HUES64 (cell line): ENCODE data around the gene MGAT3.

Source experiments
- H3K27ac ChIP-seq: 2 replicates; pipeline ENCODE4 v1.7.0; 2013; ENCODE audit warnings: low read depth, low read length, inconsistent platforms
- H3K27me3 ChIP-seq: 2 replicates; pipeline ENCODE4 v1.6.1; 2013; ENCODE audit warnings: mild to moderate bottlenecking, low read length; ENCODE audit not compliant: insufficient read depth
- H3K36me3 ChIP-seq: 2 replicates; pipeline ENCODE4 v1.6.1; 2013; ENCODE audit warnings: mild to moderate bottlenecking, low read length; ENCODE audit not compliant: insufficient read depth
- H3K4me1 ChIP-seq: 2 replicates; pipeline ENCODE4 v1.6.1; 2013; ENCODE audit warnings: mild to moderate bottlenecking, low read length, moderate library complexity; ENCODE audit not compliant: insufficient read depth
- H3K4me3 ChIP-seq: 2 replicates; pipeline ENCODE4 v1.5.1; 2013; ENCODE audit warnings: mild to moderate bottlenecking, low read length, moderate library complexity
- H3K9ac ChIP-seq: 2 replicates; pipeline ENCODE4 v1.6.1; 2013; ENCODE audit warnings: mild to moderate bottlenecking, low read depth, low read length
- H3K9me3 ChIP-seq: 2 replicates; pipeline ENCODE4 v1.6.1; 2013; ENCODE audit warnings: low read depth, low read length; ENCODE audit not compliant: insufficient read depth
- WGBS: fragments of 150-250, 120-280 bp; methylation state at CpG from one replicate; pipeline ENCODE4 v1.1.7; 2013; ENCODE audit warnings: missing lambda C conversion rate; 5-methylcytosine and 5-hydroxymethylcytosine counted together

The MGAT3 gene

DNA sequence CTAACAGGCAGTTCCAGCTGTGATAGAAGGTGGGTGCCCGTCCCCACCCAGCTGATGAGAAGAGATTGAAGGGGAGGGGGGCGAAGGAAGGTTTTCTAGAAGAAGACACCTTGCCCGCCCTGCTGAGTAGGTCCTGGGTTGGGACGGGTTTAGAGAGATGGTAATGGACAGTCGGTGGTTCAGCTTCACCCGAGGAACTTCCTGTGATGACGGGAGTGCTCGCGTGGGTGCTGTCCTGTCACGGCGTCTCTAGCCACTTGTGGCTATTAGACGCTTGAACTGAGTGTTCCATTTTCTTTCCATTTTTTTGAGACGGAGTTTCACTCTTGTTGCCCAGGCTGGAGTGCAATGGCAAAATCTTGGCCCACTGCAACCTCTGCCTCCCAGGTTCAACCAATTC lies 27.6 kb upstream of the MGAT3 start:
- WGBS = 90% methylated on average over 13 of the region's 13 CpGs
- Histone ChIP-seq H3K9ac (peak overlapping the region; percentile 73), H3K36me3 (peaks cover 35% of the 10 kb centered on the region), H3K27ac (peak overlapping the region; percentile 89), H3K4me3 (peak overlapping the region; percentile 24; the same call in 1 of the 2 replicates), H3K27me3 (no peaks in the 10 kb centered on the region), H3K4me1 (peaks cover 20% of the 10 kb centered on the region), H3K9me3 (no peaks in the 10 kb centered on the region)

DNA sequence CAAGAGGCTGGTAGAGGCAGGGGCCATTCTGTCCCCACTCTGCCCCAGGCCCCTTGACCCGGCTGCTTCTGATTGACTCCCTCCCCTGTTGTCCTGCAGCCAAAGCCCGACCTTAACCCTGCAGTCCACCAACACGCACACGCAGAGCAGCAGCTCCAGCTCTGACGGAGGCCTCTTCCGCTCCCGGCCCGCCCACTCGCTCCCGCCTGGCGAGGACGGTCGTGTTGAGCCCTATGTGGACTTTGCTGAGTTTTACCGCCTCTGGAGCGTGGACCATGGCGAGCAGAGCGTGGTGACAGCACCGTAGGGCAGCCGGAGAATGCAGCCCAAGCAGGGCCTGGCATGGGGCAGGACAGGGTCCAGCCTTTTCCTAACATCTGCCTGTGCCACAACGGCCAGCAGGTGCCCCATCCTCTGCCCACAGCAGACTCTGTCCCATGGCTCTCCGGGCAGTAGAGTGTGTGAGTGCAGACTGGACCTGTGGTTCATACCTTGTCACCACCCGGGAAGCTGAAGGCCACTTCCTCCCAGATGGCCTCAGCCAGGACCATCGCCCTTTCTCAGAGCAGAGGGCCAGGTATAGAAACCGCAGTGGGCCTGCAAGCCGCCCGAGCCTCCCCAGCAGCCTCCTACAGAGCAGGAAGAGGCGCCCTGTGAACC lies 26.8 kb upstream of the MGAT3 start:
- no peaks in the 10 kb centered on the region for H3K9me3 ChIP-seq
- H3K27ac ChIP-seq = no peak overlapping the region
- no peaks in the 10 kb centered on the region for H3K27me3 ChIP-seq
- WGBS = 92% methylated on average over 27 of the region's 27 CpGs
- no peak overlapping the region for H3K9ac ChIP-seq
- H3K4me3 ChIP-seq = no peak overlapping the region
- peaks cover 20% of the 10 kb centered on the region for H3K4me1 ChIP-seq
- peaks cover 35% of the 10 kb centered on the region for H3K36me3 ChIP-seq

DNA sequence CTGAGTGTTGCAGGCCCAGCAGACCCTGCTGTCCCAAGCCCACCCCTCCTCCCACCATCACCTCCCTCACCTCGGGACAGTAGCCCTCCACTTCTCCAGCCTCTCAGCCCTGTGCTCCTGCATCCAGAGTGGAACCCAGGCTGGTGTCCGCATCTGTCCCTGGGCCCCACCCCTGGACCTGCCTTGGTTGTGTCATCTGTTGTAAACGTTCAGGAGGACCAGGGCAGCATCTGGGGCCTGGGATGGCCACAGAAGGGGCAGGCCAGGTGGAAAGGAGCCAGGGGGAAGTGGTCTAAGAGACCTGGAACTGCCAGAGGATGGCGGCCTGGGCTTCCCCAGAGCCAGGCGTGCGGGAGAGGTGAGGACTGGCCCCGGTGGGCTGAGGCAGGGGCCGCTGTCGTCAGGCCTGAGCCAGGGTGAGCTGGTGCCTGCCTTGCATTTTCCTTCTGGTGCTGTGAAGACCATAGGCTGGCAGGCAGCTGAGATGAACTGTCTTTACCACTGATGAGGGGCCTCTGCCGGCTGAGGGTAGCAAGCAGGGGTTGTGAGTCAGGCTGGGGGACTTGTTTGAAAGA lies 26.1 kb upstream of the MGAT3 start:
- H3K27me3 ChIP-seq = no peaks in the 10 kb centered on the region
- no peak overlapping the region for H3K4me3 ChIP-seq
- H3K36me3 ChIP-seq = peaks cover 35% of the 10 kb centered on the region
- WGBS = 91% methylated on average over 10 of the region's 10 CpGs
- no peak overlapping the region for H3K9ac ChIP-seq
- H3K4me1 ChIP-seq = peaks cover 20% of the 10 kb centered on the region
- no peaks in the 10 kb centered on the region for H3K9me3 ChIP-seq
- H3K27ac ChIP-seq = no peak overlapping the region

DNA sequence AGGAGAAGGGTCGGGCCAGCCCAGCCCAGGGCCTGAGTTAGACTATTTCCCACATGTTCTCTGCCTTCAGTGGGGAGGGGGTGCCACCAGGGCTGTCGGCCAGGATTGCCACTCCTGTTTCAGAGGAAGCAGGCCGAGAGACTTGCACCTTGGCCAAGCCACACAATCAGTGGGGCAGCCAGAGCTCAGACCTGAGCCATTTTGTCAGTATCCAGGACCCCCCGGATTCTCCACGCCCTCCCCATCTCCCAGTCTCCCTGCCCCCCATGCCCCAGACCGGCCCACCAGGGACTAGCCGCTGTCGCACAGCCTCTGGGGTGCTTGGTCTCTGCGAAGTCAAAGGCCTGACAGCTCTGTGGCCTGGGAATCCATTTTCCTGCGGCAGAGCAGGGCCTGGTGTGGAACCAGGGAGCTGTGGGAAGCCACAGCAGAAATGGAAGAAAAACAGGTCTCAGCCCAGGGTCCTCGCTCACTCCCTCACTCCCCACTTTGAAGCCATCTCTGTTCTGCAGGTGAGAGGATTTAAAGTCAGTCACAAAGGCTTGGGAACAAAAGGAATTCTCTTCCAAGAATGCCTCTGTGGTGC lies 25.5 kb upstream of the MGAT3 start:
- H3K4me3 ChIP-seq = no peak overlapping the region
- 89% methylated on average over 11 of the region's 11 CpGs for WGBS
- H3K36me3 ChIP-seq = peaks cover 35% of the 10 kb centered on the region
- no peak overlapping the region for H3K9ac ChIP-seq
- H3K27ac ChIP-seq = no peak overlapping the region
- peaks cover 20% of the 10 kb centered on the region for H3K4me1 ChIP-seq
- no peaks in the 10 kb centered on the region for H3K9me3 ChIP-seq
- no peaks in the 10 kb centered on the region for H3K27me3 ChIP-seq

DNA sequence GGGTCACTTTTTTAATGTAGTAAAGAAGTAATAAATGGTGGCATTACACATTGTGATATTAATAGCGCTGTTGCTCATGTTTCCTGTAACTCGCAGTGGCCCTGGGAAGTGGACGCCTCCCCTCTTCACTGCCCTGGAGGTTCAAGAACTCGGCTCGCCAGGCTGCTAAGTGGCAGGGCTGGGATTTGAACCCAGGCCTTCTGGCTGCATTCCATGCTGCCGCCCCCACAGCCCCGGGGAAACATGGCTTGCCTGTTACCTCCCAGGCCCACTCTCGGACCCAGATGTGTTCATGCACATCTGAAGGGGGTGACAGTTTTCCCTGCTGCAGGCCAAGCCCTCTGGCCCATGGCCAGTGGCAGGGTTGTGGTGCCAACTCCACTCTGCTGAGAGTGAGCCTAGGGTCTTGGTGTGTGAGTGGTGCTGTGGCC lies 25.0 kb upstream of the MGAT3 start:
- H3K27ac ChIP-seq = no peak overlapping the region
- peaks cover 31% of the 10 kb centered on the region for H3K36me3 ChIP-seq
- no peak overlapping the region for H3K4me3 ChIP-seq
- H3K9ac ChIP-seq = no peak overlapping the region
- 96% methylated on average over 8 of the region's 8 CpGs for WGBS
- no peaks in the 10 kb centered on the region for H3K27me3 ChIP-seq
- no peaks in the 10 kb centered on the region for H3K9me3 ChIP-seq
- peaks cover 20% of the 10 kb centered on the region for H3K4me1 ChIP-seq

DNA sequence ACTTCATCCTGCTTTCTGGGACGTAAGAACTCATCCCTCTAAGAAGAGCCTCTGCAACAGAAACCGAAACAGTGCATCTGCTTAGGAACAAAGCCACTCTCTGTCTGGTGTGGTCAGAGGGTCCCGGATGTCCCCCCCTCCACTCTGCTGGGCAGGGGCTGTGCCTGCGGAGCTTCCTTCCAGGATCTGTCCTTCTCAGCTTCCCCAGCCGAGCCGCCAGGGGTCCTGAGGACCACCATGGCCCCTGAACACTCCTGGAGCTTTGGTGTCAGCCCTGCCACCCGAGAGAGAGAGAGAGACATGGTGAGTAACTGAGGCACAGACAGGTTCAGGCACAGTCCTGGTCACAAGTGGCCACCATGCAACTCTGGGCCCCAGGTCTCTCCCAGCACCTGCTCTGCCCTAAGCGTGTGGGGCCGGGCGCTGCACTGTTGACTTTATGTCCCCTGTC lies 24.4 kb upstream of the MGAT3 start:
- WGBS = 97% methylated on average over 10 of the region's 10 CpGs
- H3K27me3 ChIP-seq = no peaks in the 10 kb centered on the region
- H3K9ac ChIP-seq = no peak overlapping the region
- peaks cover 16% of the 10 kb centered on the region for H3K4me1 ChIP-seq
- H3K9me3 ChIP-seq = no peaks in the 10 kb centered on the region
- H3K36me3 ChIP-seq = peaks cover 26% of the 10 kb centered on the region
- H3K27ac ChIP-seq = no peak overlapping the region
- H3K4me3 ChIP-seq = no peak overlapping the region

DNA sequence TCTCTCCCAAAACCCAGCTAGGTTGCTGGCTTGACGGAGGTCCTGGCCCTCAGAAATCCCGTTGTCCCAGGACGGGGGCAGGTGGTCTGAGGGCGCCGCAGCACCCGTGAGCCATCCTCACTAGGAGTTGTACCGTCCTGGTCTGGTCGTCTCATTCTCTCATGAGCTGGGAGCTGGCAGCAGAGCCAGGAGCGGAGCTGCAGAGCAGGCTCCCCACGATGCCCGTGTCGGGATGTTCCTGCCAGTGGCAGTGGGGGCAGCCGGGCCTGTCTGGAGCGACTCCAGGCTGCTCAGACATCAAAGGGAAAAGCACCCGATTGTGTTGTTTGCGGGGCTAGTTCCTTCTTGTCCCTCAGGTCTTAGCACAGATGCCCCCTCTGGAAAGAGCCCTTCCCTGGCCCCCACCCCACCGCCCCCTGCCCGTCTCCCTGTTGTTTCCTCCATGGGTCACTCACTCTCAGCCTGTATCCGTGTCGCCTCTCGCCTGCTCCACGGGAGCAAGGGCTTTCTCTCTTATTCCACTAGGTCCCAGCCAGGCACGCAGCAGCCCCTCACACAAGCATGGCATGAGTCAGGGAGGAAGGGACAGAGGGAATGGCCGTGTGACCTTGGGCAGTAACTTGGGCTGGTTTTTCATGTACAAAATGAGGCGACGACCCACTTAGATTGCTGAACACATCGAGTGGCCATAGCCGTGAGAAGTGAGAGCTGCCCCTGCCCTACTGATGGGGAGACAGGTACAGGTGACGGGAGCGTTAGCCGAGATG lies 23.2 kb upstream of the MGAT3 start:
- H3K4me3 ChIP-seq = no peak overlapping the region
- WGBS = 93% methylated on average over 31 of the region's 31 CpGs
- H3K9ac ChIP-seq = no peak overlapping the region
- H3K9me3 ChIP-seq = no peaks in the 10 kb centered on the region
- peaks cover 26% of the 10 kb centered on the region for H3K36me3 ChIP-seq
- peaks cover 7% of the 10 kb centered on the region for H3K4me1 ChIP-seq
- H3K27me3 ChIP-seq = peaks cover 2% of the 10 kb centered on the region
- H3K27ac ChIP-seq = no peak overlapping the region

DNA sequence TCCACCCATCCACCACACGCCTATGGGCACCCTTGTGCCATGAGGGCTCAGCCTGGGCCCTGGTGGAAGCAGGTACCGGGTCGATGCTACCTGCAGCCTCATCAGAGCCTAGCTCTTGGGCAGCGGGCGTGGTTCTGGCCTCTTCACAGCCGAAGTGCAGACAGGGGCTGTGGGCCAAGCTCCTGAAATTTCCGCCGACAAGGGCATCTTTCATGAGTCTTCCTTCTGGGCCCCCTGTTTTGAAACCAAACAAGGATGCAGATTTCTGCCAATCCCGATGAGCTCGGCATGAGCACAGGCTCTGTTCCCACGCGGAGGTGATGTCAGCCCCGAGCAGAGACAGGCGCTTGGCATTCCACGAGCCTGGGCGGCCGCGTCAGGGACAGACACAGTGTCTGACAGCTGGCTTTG lies 22.6 kb upstream of the MGAT3 start:
- Histone ChIP-seq H3K9ac (no peak overlapping the region), H3K4me1 (peaks cover 1% of the 10 kb centered on the region), H3K4me3 (no peak overlapping the region), H3K36me3 (peaks cover 26% of the 10 kb centered on the region), H3K27ac (no peak overlapping the region), H3K27me3 (peaks cover 4% of the 10 kb centered on the region), H3K9me3 (no peaks in the 10 kb centered on the region)
- WGBS = 91% methylated on average over 18 of the region's 18 CpGs

DNA sequence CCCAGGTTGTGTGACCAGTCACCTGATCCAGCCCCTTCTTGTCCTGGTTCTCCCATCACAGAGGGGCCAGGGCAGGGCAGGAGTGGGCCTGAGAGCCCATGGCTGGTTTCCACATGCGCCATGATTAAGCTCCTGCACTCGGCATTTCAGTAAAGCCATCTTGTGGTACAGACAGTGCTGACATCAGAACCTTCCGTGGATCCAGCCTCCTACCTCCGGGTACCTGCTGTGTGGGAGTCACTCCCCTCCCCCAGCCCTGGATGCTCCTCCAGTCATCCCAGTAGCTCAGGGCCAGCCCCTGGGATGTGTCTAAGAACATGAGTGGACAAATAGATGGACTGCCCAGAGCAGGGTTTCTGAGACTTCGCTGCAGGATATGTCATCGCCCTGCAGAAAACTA lies 22.1 kb upstream of the MGAT3 start:
- Histone ChIP-seq H3K4me3 (no peak overlapping the region), H3K36me3 (peaks cover 24% of the 10 kb centered on the region), H3K27ac (no peak overlapping the region), H3K9me3 (no peaks in the 10 kb centered on the region), H3K9ac (no peak overlapping the region), H3K4me1 (no peaks in the 10 kb centered on the region), H3K27me3 (peaks cover 4% of the 10 kb centered on the region)
- 88% methylated on average over 5 of the region's 6 CpGs for WGBS

DNA sequence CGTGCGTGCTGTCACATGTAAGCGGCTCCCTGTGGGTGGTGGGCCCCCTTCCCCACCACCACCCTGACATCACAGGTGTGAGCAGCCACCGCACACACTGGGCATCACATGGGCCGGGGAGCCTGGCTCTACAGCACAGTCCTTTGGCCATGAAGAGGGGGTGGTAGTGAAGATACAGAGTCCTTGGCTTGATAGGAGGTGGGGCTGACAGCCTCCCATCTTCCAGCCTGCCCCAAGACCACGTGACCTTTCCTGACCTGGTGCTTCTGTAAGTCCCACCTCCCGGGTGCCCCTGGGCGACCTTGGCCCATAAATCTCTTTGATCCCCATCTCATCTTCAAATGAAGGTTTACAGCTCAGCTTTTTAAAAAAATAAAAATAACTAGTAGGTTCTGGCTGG lies 21.2 kb upstream of the MGAT3 start:
- Histone ChIP-seq H3K27me3 (peaks cover 4% of the 10 kb centered on the region), H3K9ac (no peak overlapping the region), H3K36me3 (peaks cover 18% of the 10 kb centered on the region), H3K27ac (no peak overlapping the region), H3K9me3 (no peaks in the 10 kb centered on the region), H3K4me3 (no peak overlapping the region), H3K4me1 (no peaks in the 10 kb centered on the region)
- 91% methylated on average over 8 of the region's 8 CpGs for WGBS
